Loucy (cell line): ENCODE measurements around the gene PUS7.
A peak's percentile ranks its signal among the peaks of the same experiment; 100 is the strongest.

ENCODE experiments used
- H2AFZ ChIP-seq: fragments of 200-600 bp; sonication (generic); 2 replicates; pipeline ENCODE4 v1.6.0; 2016; ENCODE audit warnings: antibody characterized with exemption, mild to moderate bottlenecking, low read length, moderate library complexity
- H3F3A ChIP-seq: fragments of 200-600 bp; 2 replicates; pipeline ENCODE4 v1.6.0; 2016; ENCODE audit warnings: antibody characterized with exemption, low read depth, mild to moderate bottlenecking
- H3K27me3 ChIP-seq: fragments of 200-600 bp; sonication (generic); 2 replicates; pipeline ENCODE4 v1.6.1; 2014; ENCODE audit warnings: low read length, mild to moderate bottlenecking; ENCODE audit not compliant: insufficient read depth, poor library complexity, severe bottlenecking
- H3K36me3 ChIP-seq: fragments of 200-600 bp; sonication (generic); 2 replicates; pipeline ENCODE4 v1.6.1; 2016; ENCODE audit warnings: low read length; ENCODE audit not compliant: insufficient read depth
- H3K4me1 ChIP-seq: fragments of 200-600 bp; sonication (generic); 2 replicates; pipeline ENCODE4 v1.5.1; 2014; ENCODE audit warnings: low read length, mild to moderate bottlenecking; ENCODE audit not compliant: insufficient read depth, poor library complexity, severe bottlenecking
- H3K4me2 ChIP-seq: fragments of 200-600 bp; sonication (generic); 2 replicates; pipeline ENCODE4 v1.6.0; 2014; ENCODE audit warnings: antibody characterized with exemption, low read length, low read depth, mild to moderate bottlenecking; ENCODE audit not compliant: poor library complexity, severe bottlenecking
- H3K4me3 ChIP-seq: fragments of 200-600 bp; sonication (generic); 2 replicates; pipeline ENCODE4 v1.5.1; 2014; ENCODE audit warnings: low read length, mild to moderate bottlenecking, mixed read lengths; ENCODE audit not compliant: poor library complexity, severe bottlenecking
- H3K79me2 ChIP-seq: fragments of 200-600 bp; sonication (generic); 2 replicates; pipeline ENCODE4 v1.6.1; 2014; ENCODE audit warnings: low read length; ENCODE audit not compliant: insufficient read depth
- H3K9ac ChIP-seq: fragments of 200-600 bp; sonication (generic); 2 replicates; pipeline ENCODE4 v1.6.0; 2014; ENCODE audit warnings: mild to moderate bottlenecking, low read depth, low read length, moderate library complexity; ENCODE audit not compliant: poor library complexity, severe bottlenecking
- H3K9me2 ChIP-seq: fragments of 200-600 bp; sonication (generic); replicated peaks from 2 replicates; pipeline ENCODE4 v1.6.1; 2016; ENCODE audit warnings: low read depth, low read length, mixed read lengths
- H3K9me3 ChIP-seq: fragments of 200-600 bp; sonication (generic); 2 replicates; pipeline ENCODE4 v1.6.1; 2014; ENCODE audit warnings: mild to moderate bottlenecking, antibody characterized with exemption, low read length, low read depth; ENCODE audit not compliant: insufficient read depth
- H4K20me1 ChIP-seq: fragments of 200-600 bp; sonication (generic); 2 replicates; pipeline ENCODE4 v1.6.0; 2014; ENCODE audit warnings: antibody characterized with exemption, low read length, mild to moderate bottlenecking; ENCODE audit not compliant: insufficient read depth, poor library complexity, severe bottlenecking
- CTCF ChIP-seq: fragments of 200-600 bp; sonication (generic); conservative IDR thresholded peaks from 2 replicates; pipeline ENCODE4 v1.5.1; 2014; ENCODE audit warnings: mild to moderate bottlenecking, antibody characterized with exemption, low read length
- EZH2phosphoT487 ChIP-seq: fragments of 200-600 bp; IDR thresholded peaks from 2 replicates; pipeline ENCODE4 v1.6.1; 2018; ENCODE audit warnings: antibody characterized with exemption, mild to moderate bottlenecking, moderate library complexity, borderline replicate concordance

Gene PUS7

GRCh38 chr7:105565190-105565589 lies 43.1 kb upstream of the PUS7 start:
- H3K27me3 ChIP-seq = no peaks in the 10 kb centered on the region
- H3K9me3 ChIP-seq = no peaks in the 10 kb centered on the region
- no peak overlapping the region for H3K9ac ChIP-seq
- H3K36me3 ChIP-seq = peaks cover 63% of the 10 kb centered on the region
- no peak overlapping the region for H3K4me3 ChIP-seq
- H3K4me2 ChIP-seq = no peak overlapping the region
- H3K79me2 ChIP-seq = no peaks in the 10 kb centered on the region
- H3K9me2 ChIP-seq = no peaks in the 10 kb centered on the region
- H4K20me1 ChIP-seq = no peaks in the 10 kb centered on the region
- H3K4me1 ChIP-seq = no peaks in the 10 kb centered on the region
- no peaks in the 10 kb centered on the region for H3F3A ChIP-seq
- no peak for TF ChIP-seq CTCF
- TF ChIP-seq EZH2phosphoT487 = no peak
- H2AFZ ChIP-seq = no peak overlapping the region

GRCh38 chr7:105559926-105560325 lies 37.9 kb upstream of the PUS7 start:
- Histone ChIP-seq H3K4me3 (no peak overlapping the region), H3K9me3 (no peaks in the 10 kb centered on the region), H3K79me2 (no peaks in the 10 kb centered on the region), H3K4me2 (no peak overlapping the region), H2AFZ (no peak overlapping the region), H3F3A (no peaks in the 10 kb centered on the region), H3K9me2 (no peaks in the 10 kb centered on the region), H4K20me1 (no peaks in the 10 kb centered on the region), H3K36me3 (peaks cover 55% of the 10 kb centered on the region; the same call in 1 of the 2 replicates), H3K9ac (no peak overlapping the region), H3K27me3 (no peaks in the 10 kb centered on the region), H3K4me1 (no peaks in the 10 kb centered on the region)
- TF ChIP-seq EZH2phosphoT487 (no peak), CTCF (no peak)

- Histone ChIP-seq H3K36me3 (peaks cover 21% of the 10 kb centered on the region), H3K4me2 (no peak overlapping the region), H3K9me3 (no peaks in the 10 kb centered on the region), H4K20me1 (peaks cover 2% of the 10 kb centered on the region), H3K9me2 (no peaks in the 10 kb centered on the region), H3K4me1 (peaks cover 9% of the 10 kb centered on the region), H3K27me3 (no peaks in the 10 kb centered on the region), H3K79me2 (peaks cover 22% of the 10 kb centered on the region), H3K4me3 (no peak overlapping the region), H2AFZ (no peak overlapping the region), H3F3A (no peaks in the 10 kb centered on the region), H3K9ac (no peak overlapping the region)
- TF ChIP-seq CTCF = peak; percentile 37
- TF ChIP-seq EZH2phosphoT487 = no peak
Observed at GRCh38 chr7:105538339-105538738, 16.3 kb upstream of the PUS7 start.
